HG03108 (cell line): ENCODE measurements around the gene RAB3GAP2.
"Not testable (repeated sequence)": the region's sequence is repeated elsewhere in the genome, so short reads cannot be mapped to it uniquely, and the experiment has no call there.

Source experiments
- ATAC-seq: cut with Tn5 transposase; IDR thresholded peaks from one replicate; pipeline ENCODE4 v1.9.1; 2021; ENCODE audit warnings: moderate library complexity; ENCODE audit not compliant: unreplicated experiment

RAB3GAP2 gene

DNA sequence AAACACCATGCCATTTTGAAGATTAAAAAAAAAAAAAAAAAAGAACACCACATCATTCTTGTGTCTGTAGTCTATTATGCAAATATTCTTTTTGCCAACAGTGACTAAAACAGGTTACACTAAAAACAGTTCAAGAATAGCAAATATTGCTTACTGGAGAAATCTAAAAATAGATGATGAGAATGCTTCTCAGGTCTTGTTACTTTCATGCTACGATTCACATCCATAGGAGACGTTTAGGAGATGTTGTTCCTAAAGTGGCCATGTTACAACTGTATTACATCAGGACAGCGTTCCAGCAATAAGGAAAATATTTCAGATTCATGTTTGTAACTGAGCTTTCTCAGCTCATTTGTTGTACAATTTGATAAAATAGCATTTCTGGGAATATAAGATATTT lies 32.3 kb downstream of the RAB3GAP2 start:
- ATAC-seq, result no peak

DNA sequence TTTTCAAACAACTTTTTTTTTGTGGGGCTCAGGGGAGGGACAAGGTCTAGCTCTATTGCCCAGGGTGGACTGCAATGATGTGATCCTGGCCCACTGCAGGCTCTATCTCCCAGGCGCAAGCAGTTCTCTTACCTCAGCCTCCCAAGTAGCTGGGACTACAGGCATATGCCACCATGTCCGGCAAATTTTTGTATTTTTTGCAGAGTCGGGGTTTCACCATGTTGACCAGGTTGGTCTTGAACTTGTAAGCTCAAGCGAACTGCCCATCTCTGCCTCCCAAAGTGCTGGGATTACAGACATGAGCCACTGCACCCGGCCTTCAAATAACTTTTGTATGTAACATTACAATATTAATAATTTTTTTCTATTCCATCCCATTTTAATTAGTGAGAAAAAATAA lies 33.0 kb downstream of the RAB3GAP2 start:
- ATAC-seq, result no peak

GRCh38 chr1:220236278-220236677 lies 36.0 kb downstream of the RAB3GAP2 start:
- not testable (repeated sequence) for ATAC-seq

GRCh38 chr1:220235462-220235861 lies 36.8 kb downstream of the RAB3GAP2 start:
- no peak for ATAC-seq

DNA sequence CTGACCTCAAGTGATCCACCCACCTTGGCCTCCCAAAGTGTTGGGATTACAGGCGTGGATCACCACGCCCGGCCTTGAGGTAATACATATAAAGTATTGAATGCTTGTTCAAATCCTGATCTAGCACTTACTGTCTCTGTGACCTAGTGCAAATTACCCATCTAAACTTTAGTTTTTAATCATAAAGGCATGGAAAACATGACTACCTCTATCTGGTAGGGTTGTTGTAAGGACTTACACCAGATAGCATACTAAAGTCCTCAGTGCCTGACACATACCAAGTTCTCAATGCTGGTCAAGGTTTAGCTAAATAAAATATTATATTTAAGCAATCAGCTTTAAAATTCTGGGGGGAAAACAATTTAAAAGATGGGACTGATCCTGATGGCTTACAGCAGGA lies 38.3 kb downstream of the RAB3GAP2 start:
- ATAC-seq, result no peak

- no peak for ATAC-seq
Measured at GRCh38 chr1:220229771-220230170, 42.5 kb downstream of the RAB3GAP2 start.

- no peak for ATAC-seq
Measured at GRCh38 chr1:220227393-220227792, 44.9 kb downstream of the RAB3GAP2 start.

- ATAC-seq, result no peak
Measured at GRCh38 chr1:220226752-220227151, 45.5 kb downstream of the RAB3GAP2 start.

- no peak for ATAC-seq
Measured at GRCh38 chr1:220225957-220226356, 46.3 kb downstream of the RAB3GAP2 start.

GRCh38 chr1:220224611-220225124 lies 47.6 kb downstream of the RAB3GAP2 start:
- ATAC-seq, result no peak

DNA sequence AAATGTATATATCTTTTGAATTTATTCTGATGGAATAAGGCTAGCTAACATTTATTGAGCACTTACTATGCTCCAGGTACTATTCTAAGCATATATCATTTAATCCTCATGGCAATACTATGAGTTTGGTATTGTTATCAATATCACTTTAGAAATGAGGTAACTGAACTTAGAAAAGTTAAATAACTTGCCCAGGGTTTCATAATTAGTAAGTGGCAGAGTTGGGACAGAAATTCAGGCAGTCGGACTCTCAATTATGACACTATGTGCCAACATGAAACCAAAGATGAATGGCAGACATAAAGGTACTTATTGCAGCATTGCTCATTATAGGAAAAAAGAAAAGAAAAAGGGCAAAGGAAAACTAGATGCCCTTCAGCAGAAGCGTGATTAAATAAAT lies 48.2 kb downstream of the RAB3GAP2 start:
- ATAC-seq, result no peak

DNA sequence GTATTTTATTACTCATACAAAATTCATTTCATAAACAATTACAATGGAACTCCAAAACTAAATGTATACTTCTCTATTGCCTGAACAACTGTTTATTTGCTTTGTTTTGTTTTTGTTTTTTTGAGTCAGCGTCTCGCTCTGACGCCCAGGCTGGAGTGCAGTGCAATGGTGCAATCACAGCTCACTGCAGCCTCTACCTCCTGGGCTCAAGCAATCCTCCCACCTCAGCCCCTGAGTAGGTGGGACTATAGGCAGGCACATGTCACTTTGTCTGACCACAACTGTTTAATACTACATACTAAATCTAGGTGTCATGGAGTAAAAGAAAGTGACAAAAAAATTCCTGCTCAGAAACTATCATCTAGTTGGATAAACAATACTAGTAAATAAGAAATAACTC lies 49.3 kb downstream of the RAB3GAP2 start:
- no peak for ATAC-seq

DNA sequence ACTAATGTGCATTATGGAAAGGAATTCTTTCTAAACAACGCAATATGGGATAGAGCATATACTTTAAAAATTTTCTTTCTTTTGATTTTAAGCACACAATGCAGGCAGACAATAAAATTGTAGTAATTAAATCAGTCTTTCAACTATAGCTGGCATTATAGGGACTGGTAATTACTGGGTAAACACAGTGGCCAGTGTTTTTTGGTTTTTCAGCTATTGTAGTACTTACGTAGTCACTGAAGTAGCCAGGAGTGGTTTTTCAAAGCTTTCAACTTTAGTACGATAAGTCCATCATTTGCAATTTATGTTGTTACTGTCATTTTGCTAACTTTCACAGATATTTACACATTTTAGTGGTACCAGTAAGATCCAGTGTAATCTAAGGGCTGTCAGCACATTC lies 50.6 kb downstream of the RAB3GAP2 start:
- ATAC-seq, result no peak

DNA sequence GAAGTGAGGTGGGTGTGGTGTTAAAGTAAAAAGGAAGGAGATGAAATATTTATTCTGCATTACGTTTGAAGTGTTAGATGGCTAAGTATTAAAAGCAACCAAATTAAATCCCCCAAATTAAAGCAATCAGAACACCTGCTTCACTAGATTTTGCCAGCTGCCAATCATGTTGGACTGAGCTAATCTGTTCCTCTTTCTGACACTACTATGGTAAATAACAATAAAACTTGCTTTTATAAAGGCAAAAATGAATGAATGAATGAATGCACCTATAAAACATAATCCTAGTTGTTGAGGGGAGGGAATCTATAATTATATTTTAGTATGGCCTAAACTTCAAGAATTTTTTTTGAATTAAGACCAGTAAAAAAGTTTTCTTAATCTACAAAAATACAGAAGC lies 51.0 kb downstream of the RAB3GAP2 start:
- ATAC-seq, result no peak

GRCh38 chr1:220220699-220221040 lies 51.6 kb downstream of the RAB3GAP2 start:
- not testable (repeated sequence) for ATAC-seq

DNA sequence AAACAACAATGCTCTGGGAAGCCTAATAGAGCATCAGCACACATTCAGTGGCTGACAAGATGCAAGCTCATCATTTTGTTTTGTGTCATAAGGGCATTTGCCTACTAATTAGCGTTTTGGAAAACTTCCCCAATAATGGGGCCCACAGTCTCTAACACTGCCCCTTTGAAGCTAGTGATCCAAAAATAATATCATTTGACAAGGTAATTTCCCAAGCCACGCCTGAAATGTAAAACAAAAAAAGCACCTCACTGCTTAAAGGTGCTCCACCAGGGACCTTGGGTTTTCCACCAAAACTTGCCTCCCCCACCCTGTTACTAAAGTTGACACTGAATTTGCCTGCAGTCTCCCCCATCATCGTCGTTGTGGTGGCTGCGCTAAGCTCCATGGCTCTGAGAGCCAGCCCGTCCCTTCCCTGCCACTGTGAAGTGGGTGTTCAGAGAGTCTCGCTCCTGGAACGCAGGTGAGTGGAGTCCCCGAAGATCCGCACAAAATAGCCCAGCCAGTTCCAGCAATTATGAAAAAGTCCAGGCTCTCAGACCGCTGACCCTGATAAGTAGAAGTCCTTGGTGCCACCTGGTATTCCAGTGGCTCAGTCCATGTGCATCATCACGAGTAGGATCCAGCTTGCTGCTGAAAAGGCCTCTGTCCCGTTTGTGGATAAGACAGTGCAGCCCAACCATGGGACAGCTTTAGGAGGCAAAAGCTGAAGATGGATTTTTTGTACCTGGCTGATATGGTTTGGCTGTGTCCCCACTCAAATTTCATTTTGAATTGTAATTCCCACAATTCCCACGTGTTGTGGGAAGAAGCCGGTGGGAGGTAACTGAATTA lies 52.2 kb downstream of the RAB3GAP2 start:
- peak; percentile 42 for ATAC-seq

DNA sequence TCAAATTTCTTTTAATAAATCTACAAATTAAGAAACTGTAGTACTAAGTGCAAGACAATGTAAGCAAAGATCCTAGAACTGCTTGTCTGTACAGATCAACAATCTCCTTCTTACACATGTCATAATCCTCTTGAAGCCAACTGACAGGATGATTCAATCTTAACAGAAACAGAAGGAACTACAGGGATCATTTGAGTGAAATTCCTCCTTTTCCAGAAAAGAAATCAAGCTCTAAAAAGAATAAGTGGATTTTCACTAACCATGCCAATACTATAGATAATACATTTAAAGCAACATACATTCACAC lies 53.2 kb downstream of the RAB3GAP2 start:
- no peak for ATAC-seq

- ATAC-seq, result peak; percentile 34
Measured at GRCh38 chr1:220218397-220219135, 53.7 kb downstream of the RAB3GAP2 start.

DNA sequence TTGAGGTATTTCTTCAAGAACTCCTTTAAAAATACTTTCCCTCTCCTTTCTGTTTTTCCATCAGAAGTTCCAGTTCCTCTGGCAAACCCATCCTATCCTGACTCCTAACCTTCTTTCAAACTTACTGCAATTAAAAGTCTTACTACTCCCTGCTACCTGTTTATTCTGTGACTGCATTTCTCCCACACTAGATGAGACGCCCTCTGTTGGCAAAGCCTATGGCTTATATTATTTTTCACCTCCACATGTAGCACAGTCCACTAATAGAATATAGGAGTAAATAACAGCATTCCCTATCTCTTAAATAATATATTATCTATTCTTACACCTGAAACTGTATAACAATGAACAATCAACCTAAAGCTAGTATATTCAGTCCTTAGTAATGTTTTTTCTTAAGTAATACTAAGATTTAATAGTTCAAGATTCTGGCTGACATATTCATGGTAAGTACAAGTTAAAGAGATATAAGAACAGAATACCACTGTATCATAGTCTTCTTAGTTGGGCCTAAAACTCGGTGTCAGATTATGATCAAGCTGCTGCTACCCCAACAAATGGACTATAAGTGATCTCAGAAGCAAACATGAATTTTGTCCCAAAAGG lies 54.8 kb downstream of the RAB3GAP2 start:
- no peak for ATAC-seq

DNA sequence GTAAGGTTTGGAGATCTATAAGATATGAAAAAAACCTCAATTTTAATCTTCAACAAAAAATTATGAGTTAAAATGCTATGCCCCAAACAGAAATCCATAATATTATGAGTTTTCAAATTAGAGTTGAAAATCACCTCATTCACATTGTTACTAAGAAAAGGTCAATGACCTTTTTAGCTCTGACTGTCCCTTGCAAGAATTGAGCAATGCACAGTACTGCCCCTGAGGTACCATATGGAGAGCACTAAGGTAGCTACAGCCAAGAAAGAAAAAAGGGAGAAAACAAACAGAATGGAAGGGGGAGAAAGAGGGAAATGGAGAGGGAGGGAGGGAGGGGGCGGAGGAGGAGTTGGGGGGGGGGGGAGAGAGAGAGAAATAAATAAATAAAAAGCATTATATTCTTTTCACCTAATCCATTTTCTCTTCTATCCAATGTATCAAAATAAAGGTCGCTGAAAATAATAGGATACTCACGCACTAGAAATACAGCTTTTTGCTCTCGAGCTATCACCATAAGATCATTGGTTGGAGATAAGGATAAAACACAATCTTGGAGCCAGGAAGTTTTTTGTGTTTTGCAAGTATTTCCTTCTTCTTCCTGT lies 58.8 kb downstream of the RAB3GAP2 start:
- no peak for ATAC-seq

- no peak for ATAC-seq
Measured at GRCh38 chr1:220207411-220207810, 64.8 kb downstream of the RAB3GAP2 start.

- not testable (repeated sequence) for ATAC-seq
Measured at GRCh38 chr1:220204758-220205157, 67.5 kb downstream of the RAB3GAP2 start.
